H7 (cell line): ENCODE results near the gene GLRA1. TPM values are rescaled to one million over a fixed set of nuclear protein-coding genes. Genes with fewer than 3 reads are reported as not detected.
A peak's percentile ranks its signal among the peaks of the same experiment; 100 is the strongest.

Source experiments
- DNase-seq: peaks from one replicate; pipeline ENCODE4 v3.0.0; 2012
- H3K27me3 ChIP-seq: 2 replicates; pipeline ENCODE4 v1.6.0; 2011; ENCODE audit warnings: mild to moderate bottlenecking, low read length; ENCODE audit not compliant: control insufficient read depth, insufficient read depth
- H3K36me3 ChIP-seq: replicated peaks from 2 replicates; pipeline ENCODE4 v1.5.1; 2011; ENCODE audit warnings: low read length; ENCODE audit not compliant: control insufficient read depth, insufficient read depth
- H3K4me3 ChIP-seq: 2 replicates; pipeline ENCODE4 v1.5.1; 2011; ENCODE audit warnings: low read depth, mild to moderate bottlenecking, control low read depth, low read length, moderate library complexity; ENCODE audit not compliant: insufficient read depth
- total RNA-seq: library from RNA; depleted of rRNA; stranded (reverse); fragments of >200 nt; shearing (Covaris generic); gene quantifications from 2 replicates; pipeline ENCODE4 v1.2.3, GENCODE V29; 2014; rRNA removed

The GLRA1 gene
- not detected in 2 replicates for total RNA-seq

- Histone ChIP-seq H3K36me3 (no peaks in the 10 kb centered on the region), H3K4me3 (peak within 1 kb of the TSS; percentile 15; the same call in 1 of the 2 replicates), H3K27me3 (peaks cover 13% of the 10 kb centered on the region)
- peak; percentile 87 for DNase-seq
Measured at GRCh38 chr5:151924564-151925301, at the start of gene GLRA1. Gene GLRA1, minus strand, starts transcription at chr5:151924851. Its CDS starts 302 bp downstream, at chr5:151924549.

- no peak overlapping the region for H3K4me3 ChIP-seq
- no peaks in the 10 kb centered on the region for H3K27me3 ChIP-seq
- no peak for DNase-seq
- H3K36me3 ChIP-seq: no peaks in the 10 kb centered on the region
Measured at GRCh38 chr5:151970885-151971284, 46.2 kb upstream of the GLRA1 start.

- H3K27me3 ChIP-seq: no peaks in the 10 kb centered on the region
- no peaks in the 10 kb centered on the region for H3K36me3 ChIP-seq
- H3K4me3 ChIP-seq: no peak overlapping the region
- no peak for DNase-seq
Measured at GRCh38 chr5:151967865-151968264, 43.2 kb upstream of the GLRA1 start.

DNA sequence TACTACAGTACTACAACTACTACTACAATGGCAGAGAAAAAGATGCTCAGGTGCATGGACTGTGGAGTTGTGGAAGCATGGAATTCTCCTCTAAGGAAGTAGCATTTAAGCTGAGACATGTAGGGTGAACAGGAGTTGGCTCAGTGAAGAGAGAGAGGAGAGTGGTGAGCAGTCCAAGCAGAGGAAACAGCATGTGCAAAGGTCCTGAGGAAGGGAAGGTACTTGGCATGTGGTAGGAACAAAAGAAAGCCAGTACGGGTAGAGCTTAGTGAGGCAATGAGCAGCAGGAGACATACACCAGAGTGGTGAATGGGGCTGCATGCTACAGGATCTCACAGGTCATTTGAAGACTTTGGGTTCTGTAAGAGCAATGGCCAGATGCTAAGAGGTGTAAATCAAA lies 41.4 kb upstream of the GLRA1 start:
- no peaks in the 10 kb centered on the region for H3K27me3 ChIP-seq
- no peak for DNase-seq
- H3K36me3 ChIP-seq: no peaks in the 10 kb centered on the region
- H3K4me3 ChIP-seq: no peak overlapping the region

DNA sequence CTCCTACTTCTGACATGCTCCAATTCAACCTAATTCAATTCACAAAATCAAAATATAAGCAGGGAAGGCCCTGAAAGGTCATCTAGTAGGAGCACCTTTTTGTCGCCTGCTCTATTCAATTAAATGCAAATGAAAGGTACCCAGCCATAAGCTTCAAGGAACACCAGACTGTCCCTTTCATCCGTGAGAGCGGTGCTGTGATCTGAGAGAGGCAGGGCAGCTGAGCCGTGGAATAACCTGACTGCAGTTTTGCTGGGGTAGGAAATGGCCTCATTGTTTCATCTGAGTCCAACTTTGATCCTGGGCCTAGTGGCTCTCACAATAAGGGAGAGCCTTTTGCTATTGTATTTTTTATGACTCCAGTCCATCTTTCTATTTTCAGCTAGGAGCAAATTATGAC lies 39.8 kb upstream of the GLRA1 start:
- Histone ChIP-seq H3K36me3 (no peaks in the 10 kb centered on the region), H3K27me3 (no peaks in the 10 kb centered on the region), H3K4me3 (no peak overlapping the region)
- DNase-seq: no peak

GRCh38 chr5:151961557-151961956 lies 36.9 kb upstream of the GLRA1 start:
- no peaks in the 10 kb centered on the region for H3K27me3 ChIP-seq
- no peak for DNase-seq
- no peak overlapping the region for H3K4me3 ChIP-seq
- no peaks in the 10 kb centered on the region for H3K36me3 ChIP-seq

DNA sequence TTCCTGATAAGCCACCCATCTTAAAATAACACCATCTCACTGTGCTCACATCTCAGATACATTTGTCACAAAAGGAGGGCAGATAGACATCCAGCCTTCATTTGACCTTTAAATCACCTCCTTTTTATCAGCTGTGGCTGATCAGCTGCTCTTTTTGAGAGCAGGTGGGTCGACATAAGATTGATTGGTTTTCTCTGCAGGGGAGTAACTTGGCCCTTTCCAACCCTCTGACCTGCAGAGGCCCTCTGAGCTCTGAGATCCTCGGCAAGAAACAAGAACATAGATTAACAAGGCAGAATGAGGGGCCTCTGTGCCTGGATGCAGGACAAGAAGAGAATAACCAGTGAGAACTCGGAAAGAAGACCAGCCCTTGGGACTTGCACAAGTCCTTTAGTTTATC lies 33.5 kb upstream of the GLRA1 start:
- Histone ChIP-seq H3K4me3 (no peak overlapping the region), H3K27me3 (no peaks in the 10 kb centered on the region), H3K36me3 (no peaks in the 10 kb centered on the region)
- DNase-seq: no peak

DNA sequence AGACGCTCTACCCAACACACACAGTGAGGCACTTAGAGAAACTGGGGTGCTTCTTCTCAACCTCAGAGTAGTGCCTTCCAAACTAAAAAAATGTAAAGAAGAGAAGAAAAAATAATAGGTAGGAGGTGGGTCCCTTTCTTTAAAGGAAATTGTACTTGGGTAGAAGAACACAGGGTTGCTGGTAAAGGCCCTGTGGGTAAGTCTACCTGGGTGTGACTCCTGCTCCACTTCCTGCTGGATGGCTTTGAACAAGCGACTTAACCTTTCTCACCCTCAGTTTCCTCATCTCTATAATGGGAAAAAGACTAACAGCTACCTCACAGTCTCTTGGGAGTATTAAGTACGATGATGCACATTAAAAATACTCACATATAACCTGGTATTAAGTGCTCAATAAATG lies 32.1 kb upstream of the GLRA1 start:
- H3K4me3 ChIP-seq: no peak overlapping the region
- no peaks in the 10 kb centered on the region for H3K27me3 ChIP-seq
- no peaks in the 10 kb centered on the region for H3K36me3 ChIP-seq
- no peak for DNase-seq

DNA sequence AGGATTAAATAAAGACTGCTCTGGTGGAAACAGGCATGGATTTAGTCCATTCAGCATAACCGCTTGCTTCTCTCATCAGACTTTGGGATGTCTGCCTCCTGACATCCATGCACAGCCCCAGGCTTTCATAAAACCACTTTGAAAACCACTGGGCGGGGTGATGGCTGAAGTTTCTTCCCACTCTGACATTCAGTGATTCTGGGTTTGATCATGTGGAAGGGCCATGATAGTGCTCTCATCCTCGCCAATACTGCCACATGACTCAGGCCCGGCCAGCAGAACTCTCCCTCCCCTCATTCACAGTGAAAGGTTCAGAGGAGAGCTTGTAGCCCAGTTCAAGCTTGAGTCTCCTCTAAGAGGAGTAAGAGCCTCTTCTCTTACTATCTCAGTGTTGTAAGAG lies 29.6 kb upstream of the GLRA1 start:
- Histone ChIP-seq H3K36me3 (no peaks in the 10 kb centered on the region), H3K27me3 (no peaks in the 10 kb centered on the region), H3K4me3 (no peak overlapping the region)
- DNase-seq: no peak

DNA sequence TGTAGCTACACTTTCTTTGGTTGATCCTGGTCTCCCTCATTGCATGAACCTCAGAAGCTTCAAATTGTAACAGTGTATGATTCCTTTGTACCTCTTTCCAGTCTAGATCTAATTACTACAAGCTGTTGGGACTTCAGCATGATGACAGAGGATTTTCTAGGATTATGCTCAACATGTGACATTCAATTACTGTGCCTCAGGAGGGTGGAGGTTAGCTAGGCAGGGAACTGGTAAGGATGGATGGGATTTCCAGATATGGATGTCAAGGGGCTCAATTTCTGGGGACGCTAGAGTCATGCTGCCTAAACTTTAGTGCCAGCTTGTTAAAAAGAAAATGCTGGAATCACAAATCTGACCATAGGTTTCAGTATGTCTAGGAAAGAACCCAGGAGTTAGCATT lies 29.2 kb upstream of the GLRA1 start:
- no peaks in the 10 kb centered on the region for H3K27me3 ChIP-seq

DNA sequence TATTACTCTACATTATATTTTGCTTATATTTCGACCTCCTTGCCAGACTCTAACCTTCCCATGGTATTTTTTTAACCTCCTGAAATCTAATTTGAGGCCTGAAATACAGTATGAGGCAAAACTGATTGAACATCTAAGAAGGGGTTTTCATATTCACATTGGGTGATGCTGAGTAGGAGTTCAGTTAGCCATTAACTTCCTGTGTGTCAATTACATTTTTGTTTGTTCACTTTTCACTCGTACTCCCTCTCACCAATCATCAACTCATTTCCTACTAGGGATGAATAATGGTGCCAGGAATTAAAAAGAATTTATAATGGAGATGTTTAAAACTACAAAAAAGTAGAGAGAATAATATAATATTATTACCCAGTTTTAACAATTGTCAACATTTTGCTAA lies 27.6 kb upstream of the GLRA1 start:
- Histone ChIP-seq H3K36me3 (no peaks in the 10 kb centered on the region), H3K27me3 (no peaks in the 10 kb centered on the region), H3K4me3 (no peak overlapping the region)
- DNase-seq: no peak

More for the DNA sequence above, 29.2 kb upstream of the GLRA1 start:
- Histone ChIP-seq H3K4me3 (no peak overlapping the region), H3K36me3 (no peaks in the 10 kb centered on the region)
- no peak for DNase-seq

DNA sequence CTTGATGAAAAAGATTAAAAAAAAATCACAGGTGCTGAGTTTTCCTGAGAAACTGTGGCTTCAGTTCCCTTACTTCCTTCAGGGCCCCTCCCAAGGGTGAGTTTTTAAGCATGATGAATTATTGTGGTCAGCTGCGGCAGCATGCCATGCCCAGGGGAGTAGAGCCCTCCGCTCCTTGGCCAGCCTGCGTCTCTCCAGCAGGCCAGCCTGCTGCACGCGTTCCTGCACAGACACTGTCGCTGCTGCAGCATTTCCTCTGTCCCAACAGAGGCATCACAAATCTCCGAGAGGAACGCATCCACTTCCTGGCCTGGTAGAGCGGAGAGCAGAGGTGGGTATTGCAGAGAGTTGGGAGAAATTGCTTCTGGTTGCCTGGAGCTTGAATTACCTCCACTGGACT lies 26.1 kb upstream of the GLRA1 start:
- Histone ChIP-seq H3K27me3 (no peaks in the 10 kb centered on the region), H3K36me3 (no peaks in the 10 kb centered on the region), H3K4me3 (no peak overlapping the region)
- no peak for DNase-seq

- Histone ChIP-seq H3K36me3 (no peaks in the 10 kb centered on the region), H3K27me3 (no peaks in the 10 kb centered on the region), H3K4me3 (no peak overlapping the region)
- no peak for DNase-seq
Measured at GRCh38 chr5:151949701-151950308, 25.2 kb upstream of the GLRA1 start.

- Histone ChIP-seq H3K27me3 (no peaks in the 10 kb centered on the region), H3K4me3 (no peak overlapping the region), H3K36me3 (no peaks in the 10 kb centered on the region)
- DNase-seq: no peak
Measured at GRCh38 chr5:151949113-151949512, 24.5 kb upstream of the GLRA1 start.

DNA sequence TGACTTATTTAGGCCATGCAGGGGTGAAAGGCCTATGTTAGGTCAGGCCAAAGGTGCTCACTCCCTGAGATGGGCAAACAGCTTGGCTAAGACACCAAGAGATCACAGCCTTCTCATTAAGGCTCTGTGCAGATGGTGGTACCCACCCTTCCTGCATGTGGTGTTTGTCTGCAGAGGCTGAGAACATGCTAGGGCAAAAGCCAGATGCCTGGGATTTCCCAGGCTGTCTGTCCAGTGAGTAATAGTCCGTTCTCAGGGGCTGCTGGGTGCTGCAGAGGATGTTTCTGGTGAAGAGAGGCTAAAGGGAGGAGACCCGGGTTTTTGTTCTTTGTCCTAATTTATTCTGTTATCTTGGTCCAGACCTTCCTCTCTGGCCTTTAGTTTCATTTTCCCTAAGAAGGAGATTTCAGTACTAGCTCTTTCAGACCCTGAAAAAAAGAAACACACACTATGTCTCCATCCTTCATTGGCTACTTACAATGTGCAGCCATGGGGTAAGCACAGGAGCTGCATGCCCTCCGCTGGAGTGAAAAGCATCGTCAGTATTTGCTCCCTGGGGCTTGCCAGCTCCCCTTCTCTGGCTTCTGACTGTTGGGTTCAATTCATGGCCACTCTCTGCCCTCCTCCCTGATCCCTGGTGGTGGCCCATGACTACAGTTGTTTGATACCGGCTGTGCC lies 23.4 kb upstream of the GLRA1 start:
- no peak for DNase-seq
- Histone ChIP-seq H3K36me3 (no peaks in the 10 kb centered on the region), H3K4me3 (no peak overlapping the region), H3K27me3 (no peaks in the 10 kb centered on the region)
